Subcutaneous abdominal adipose tissue (tissue), 5 donors: ENCODE results near the gene ZIC2.
"Not testable (repeated sequence)": the region's sequence is repeated elsewhere in the genome, so short reads cannot be mapped to it uniquely, and the experiment has no call there.

ENCODE experiments used
- H3K27ac ChIP-seq: one replicate; pipeline ENCODE4 v1.7.0; 2013; ENCODE audit warnings: low read depth, mild to moderate bottlenecking, inconsistent platforms, low read length, moderate library complexity
- H3K27me3 ChIP-seq, 5 donors: one replicate each; pipeline ENCODE4 v1.7.0; 2013; ENCODE audit warnings: low read length in 5 of 5, inconsistent platforms in 1 of 5; ENCODE audit not compliant: control insufficient read depth in 5 of 5, insufficient read depth in 4 of 5
- H3K36me3 ChIP-seq, 5 donors: one replicate each; pipeline ENCODE4 v1.7.0; 2013; ENCODE audit warnings: low read length in 5 of 5; ENCODE audit not compliant: control insufficient read depth in 5 of 5, insufficient read depth in 5 of 5
- H3K4me1 ChIP-seq, 5 donors: one replicate each; pipeline ENCODE4 v1.7.0; 2013; ENCODE audit warnings: low read length in 5 of 5, mild to moderate bottlenecking in 3 of 5, moderate library complexity in 1 of 5; ENCODE audit not compliant: control insufficient read depth in 5 of 5, insufficient read depth in 5 of 5
- H3K4me3 ChIP-seq, 5 donors: one replicate each; pipeline ENCODE4 v1.7.0; 2013; ENCODE audit warnings: low read length in 5 of 5, low read depth in 1 of 5
- H3K9ac ChIP-seq, 5 donors: one replicate each; pipeline ENCODE4 v1.7.0; 2013; ENCODE audit warnings: low read length in 5 of 5, mild to moderate bottlenecking in 4 of 5, moderate library complexity in 3 of 5
- H3K9me3 ChIP-seq, 5 donors: one replicate each; pipeline ENCODE4 v1.7.0; 2013; ENCODE audit warnings: low read length in 5 of 5; ENCODE audit not compliant: control insufficient read depth in 5 of 5
- donor health status: healthy.
- donor health status: healthy.
- donor health status: healthy.
- donor health status: healthy.
- donor health status: healthy.

Gene ZIC2

DNA sequence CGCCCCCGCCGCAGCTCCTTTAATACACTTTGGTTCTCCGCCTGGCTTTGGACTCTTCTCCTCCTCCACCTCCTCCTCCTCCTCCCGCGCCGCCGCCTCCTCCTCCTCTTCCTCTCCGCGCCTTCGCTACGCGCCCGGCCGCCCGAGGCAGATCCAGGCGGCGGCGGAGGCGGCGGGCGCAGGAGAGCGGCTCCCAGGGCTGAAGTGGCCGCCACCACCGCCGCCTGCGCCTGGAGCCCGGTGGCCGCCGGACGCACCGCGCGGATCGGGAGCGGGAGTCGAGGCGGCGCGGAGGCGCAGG, at the start of gene ZIC2:
Gene ZIC2, plus strand, starts transcription at position 50 of the 301 bp plus-strand sequence. CDS start 281 bp downstream, outside the sequence.
- Histone ChIP-seq H3K27ac (no peak within 1 kb of the TSS), H3K9ac (no peak within 1 kb of the TSS), H3K9me3 (no peaks in the 10 kb centered on the region), H3K4me1 (peaks cover 0 to 39% (median 22%) of the 10 kb centered on the region in 5 donors), H3K27me3 (peaks cover 63 to 77% (median 74%) of the 10 kb centered on the region in 5 donors), H3K36me3 (no peaks in the 10 kb centered on the region), H3K4me3 (peak within 1 kb of the TSS in 4 of 5 donors; percentile 22 to 64 (median 54))

DNA sequence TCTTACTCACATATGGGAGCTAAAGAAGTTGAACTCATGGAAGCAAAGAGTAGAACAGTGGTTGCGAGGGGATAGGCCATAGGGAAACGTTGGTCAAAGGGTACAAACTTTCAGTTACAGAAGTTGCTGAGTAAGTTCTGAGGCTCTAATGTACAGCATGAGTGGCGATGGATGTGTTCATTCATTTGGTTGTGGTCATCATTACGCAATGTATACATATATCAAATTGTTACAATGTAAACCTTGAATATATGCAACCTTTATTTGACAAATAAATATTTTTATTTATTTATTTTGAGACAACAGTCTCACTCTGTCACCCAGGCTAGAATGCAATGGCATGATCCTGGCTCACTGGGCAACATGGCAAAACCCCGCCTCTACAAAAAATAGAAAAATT, 48.7 kb upstream of the ZIC2 start:
- Histone ChIP-seq H3K27me3 (peaks cover 0 to 26% (median 13%) of the 10 kb centered on the region in 5 donors), H3K4me1 (no peaks in the 10 kb centered on the region), H3K36me3 (no peaks in the 10 kb centered on the region), H3K9me3 (no peaks in the 10 kb centered on the region), H3K27ac (no peak overlapping the region), H3K4me3 (no peak overlapping the region), H3K9ac (no peak overlapping the region)

DNA sequence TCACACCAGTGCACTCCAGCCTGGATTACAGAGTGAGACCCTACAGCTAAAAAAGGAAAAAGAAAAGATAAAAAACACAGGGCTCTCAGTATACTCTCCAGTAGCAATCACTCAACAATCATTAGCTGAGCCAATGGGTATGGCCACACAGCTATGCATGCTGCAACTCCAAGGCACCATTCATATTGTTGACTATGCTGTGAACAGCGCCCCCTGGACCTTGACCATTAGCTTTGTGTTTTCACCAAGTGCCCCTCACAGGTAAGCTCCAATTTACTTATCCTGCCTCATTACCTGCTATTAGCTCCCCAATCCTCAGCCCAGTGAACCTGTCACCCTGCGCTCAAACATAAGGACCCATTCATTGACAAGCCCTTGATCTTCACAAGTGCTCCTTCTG, 45.8 kb upstream of the ZIC2 start:
- Histone ChIP-seq H3K4me1 (no peaks in the 10 kb centered on the region), H3K27me3 (peaks cover 7 to 18% (median 14%) of the 10 kb centered on the region in 5 donors), H3K27ac (no peak overlapping the region), H3K4me3 (no peak overlapping the region), H3K36me3 (no peaks in the 10 kb centered on the region), H3K9ac (no peak overlapping the region), H3K9me3 (no peaks in the 10 kb centered on the region)

DNA sequence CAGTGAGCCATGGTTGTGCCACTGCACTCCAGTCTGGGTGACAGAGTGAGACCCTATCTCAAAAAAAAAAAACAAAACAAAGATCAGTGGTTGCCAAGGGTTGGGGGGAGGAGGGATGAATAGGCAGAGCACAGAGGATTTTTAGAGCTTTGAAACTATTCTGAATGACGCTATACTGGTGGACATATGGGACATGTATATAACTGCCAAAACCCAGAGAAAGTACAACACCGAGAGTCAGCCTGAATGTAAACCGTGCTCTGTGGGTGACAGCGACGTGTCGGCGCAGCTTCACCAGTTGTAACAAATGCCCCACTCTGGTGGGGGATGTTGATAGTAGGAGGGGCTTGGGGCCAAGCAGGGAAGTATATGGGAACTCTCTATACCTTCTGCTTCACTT, 42.9 kb upstream of the ZIC2 start:
- Histone ChIP-seq H3K27ac (no peak overlapping the region), H3K4me3 (no peak overlapping the region), H3K27me3 (peaks cover 7 to 31% (median 14%) of the 10 kb centered on the region in 5 donors), H3K4me1 (no peaks in the 10 kb centered on the region), H3K9ac (no peak overlapping the region), H3K9me3 (no peaks in the 10 kb centered on the region), H3K36me3 (no peaks in the 10 kb centered on the region)

DNA sequence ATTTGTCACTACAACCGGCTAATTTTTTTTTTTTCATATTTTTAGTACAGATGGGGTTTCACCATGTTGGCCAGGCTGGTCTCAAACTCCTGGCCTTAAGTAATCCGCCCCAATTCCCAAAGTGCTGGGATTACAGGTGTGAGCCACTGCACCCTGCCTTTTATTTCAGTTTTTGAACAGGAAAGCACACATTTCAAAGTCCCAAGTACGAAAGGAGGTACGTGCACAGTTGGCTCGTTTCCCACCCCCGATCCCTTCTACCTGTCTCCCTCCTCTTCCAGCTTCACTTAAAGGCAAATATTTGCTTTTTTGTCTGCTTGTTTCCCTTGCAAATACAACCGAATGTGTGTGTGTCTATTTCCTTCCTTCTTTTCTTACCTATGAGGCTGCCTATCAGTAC, 40.5 kb upstream of the ZIC2 start:
- Histone ChIP-seq H3K9ac (no peak overlapping the region), H3K4me3 (no peak overlapping the region), H3K27me3 (peaks cover 7 to 35% (median 26%) of the 10 kb centered on the region in 5 donors), H3K9me3 (no peaks in the 10 kb centered on the region), H3K4me1 (no peaks in the 10 kb centered on the region), H3K36me3 (no peaks in the 10 kb centered on the region), H3K27ac (no peak overlapping the region)

DNA sequence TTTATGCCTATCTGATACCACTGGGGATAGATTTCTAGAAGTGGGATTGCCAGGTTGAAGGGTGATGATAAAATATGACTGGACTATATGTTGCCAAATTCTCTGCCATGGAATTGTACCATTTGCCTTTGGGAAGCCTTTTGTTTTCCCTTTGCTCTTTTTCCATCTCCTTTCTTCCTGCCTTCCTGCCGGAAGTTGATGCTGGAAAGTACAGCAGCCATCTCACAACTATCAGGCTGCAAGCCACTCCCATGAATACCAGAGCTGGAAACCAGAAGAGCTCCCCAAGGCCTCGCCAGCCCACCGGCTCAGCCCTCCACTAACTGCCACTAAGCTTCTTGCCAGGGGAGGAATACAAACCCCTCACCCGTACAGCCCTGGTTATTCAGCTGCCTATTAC, 39.7 kb upstream of the ZIC2 start:
- Histone ChIP-seq H3K4me3 (no peak overlapping the region), H3K9ac (no peak overlapping the region), H3K4me1 (no peaks in the 10 kb centered on the region), H3K36me3 (no peaks in the 10 kb centered on the region), H3K27me3 (peaks cover 7 to 40% (median 26%) of the 10 kb centered on the region in 5 donors), H3K9me3 (no peaks in the 10 kb centered on the region), H3K27ac (no peak overlapping the region)

DNA sequence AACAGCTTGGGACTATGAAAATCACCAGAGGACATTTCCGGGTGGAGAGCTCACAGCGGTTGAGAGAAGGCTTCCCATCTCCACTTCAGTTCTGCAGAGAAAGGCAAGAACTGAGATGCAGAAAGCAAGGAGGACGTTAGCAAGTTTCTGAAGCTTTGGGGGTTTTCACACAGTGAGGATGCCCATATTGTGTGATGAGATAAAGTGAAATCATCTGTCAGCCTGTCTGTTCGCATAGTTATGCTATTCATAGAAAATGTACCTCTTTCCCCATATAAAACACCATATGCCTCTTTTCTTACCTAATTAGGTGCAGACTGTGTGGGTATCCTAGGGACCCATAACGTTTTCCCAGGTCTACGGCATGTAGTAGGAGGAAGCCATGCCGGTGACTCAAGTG, 37.5 kb upstream of the ZIC2 start:
- Histone ChIP-seq H3K27ac (no peak overlapping the region), H3K9me3 (no peaks in the 10 kb centered on the region), H3K36me3 (no peaks in the 10 kb centered on the region), H3K27me3 (peaks cover 12 to 55% (median 35%) of the 10 kb centered on the region in 5 donors), H3K4me1 (no peaks in the 10 kb centered on the region), H3K9ac (no peak overlapping the region), H3K4me3 (no peak overlapping the region)

DNA sequence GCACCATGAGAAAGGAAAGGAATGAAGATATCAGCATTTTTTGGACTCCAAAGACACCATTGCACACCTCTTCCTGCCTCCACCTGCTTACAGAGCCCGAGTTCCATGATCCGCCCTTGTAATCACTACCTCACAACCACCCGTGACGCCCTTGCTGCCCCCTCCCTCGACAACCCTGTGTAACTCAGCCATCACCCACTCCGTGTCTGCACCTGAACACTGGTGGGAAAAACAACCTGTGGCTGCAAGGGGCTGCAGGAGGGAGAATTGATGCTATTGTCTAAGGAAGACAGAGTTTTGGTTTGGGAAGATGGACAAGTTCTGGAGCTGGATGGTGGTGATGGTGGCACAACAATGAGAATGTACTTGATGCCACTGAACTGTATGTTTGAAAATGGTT, 37.0 kb upstream of the ZIC2 start:
- no peak overlapping the region for H3K27ac ChIP-seq
- H3K9ac ChIP-seq = no peak overlapping the region
- H3K4me1 ChIP-seq = no peaks in the 10 kb centered on the region
- H3K9me3 ChIP-seq = no peaks in the 10 kb centered on the region
- no peaks in the 10 kb centered on the region for H3K36me3 ChIP-seq
- no peak overlapping the region for H3K4me3 ChIP-seq
- H3K27me3 ChIP-seq = peaks cover 12 to 56% (median 35%) of the 10 kb centered on the region in 5 donors

DNA sequence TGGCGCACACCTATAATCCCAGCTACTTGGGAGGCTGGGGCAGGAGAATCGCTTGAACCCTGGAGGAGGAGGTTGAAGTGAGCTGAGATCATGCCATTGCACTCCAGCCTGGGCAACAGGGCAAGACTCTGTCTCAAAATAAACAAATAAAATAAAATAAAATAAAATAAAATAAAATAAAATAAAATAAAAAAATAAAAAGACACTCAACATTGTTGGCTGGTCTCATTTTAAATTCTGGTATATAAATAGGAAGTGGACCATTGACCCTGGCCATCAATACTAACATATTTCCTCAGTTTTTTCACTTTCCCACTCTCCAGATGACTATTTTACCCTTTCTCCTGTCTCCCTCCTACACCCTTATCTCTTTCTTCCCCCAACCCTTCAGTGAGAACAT, 36.1 kb upstream of the ZIC2 start:
- H3K27me3 ChIP-seq = peaks cover 10 to 63% (median 35%) of the 10 kb centered on the region in 5 donors
- H3K9ac ChIP-seq, H3K4me1 ChIP-seq, H3K27ac ChIP-seq, H3K36me3 ChIP-seq, H3K4me3 ChIP-seq, H3K9me3 ChIP-seq: not testable (repeated sequence)

DNA sequence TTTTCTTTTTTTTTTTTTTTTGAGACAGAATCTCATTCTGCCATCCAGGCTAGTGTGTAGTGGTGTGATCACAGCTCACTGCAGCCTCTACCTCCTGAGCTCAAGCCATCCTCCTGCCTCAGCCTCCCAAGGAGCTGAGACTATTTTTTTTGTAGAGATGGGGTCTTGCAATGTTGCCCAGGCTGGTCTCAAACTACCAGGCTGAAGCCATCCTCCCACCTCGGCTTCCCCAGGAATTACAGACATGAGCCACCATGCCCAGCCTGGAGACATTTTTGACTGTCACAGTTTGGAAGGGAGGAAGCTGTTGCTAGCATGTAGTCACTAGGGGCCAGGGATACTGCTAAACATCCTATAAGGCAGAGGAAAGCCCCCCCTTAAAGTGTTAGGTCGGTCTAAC, 33.9 kb upstream of the ZIC2 start:
- Histone ChIP-seq H3K36me3 (no peaks in the 10 kb centered on the region), H3K9ac (no peak overlapping the region), H3K27me3 (peaks cover 13 to 60% (median 32%) of the 10 kb centered on the region in 5 donors), H3K4me3 (no peak overlapping the region), H3K9me3 (no peaks in the 10 kb centered on the region), H3K4me1 (no peaks in the 10 kb centered on the region), H3K27ac (no peak overlapping the region)

DNA sequence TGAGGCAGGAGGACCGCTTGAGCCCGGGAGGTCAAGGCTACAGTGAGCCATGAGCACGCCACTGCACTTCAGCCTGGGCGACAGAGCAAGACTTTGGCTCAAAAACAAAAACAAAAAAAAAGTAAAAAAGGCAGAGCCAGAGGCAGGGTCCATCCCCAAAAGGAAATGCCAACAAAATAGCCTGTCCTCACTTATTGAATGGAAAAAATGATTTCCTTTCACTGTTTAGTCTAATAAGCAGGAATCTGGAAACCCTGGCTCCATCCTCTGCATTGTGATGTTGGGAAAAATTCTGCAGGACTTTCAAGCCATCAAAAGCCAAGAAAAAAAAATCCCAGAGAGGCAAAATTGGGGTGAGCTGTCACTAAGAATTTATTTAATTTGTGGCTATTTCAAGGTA, 33.2 kb upstream of the ZIC2 start:
- H3K27me3 ChIP-seq = peaks cover 21 to 67% (median 39%) of the 10 kb centered on the region in 5 donors
- no peak overlapping the region for H3K9ac ChIP-seq
- no peaks in the 10 kb centered on the region for H3K4me1 ChIP-seq
- no peaks in the 10 kb centered on the region for H3K9me3 ChIP-seq
- H3K4me3 ChIP-seq = no peak overlapping the region
- H3K36me3 ChIP-seq = no peaks in the 10 kb centered on the region
- H3K27ac ChIP-seq = no peak overlapping the region
